ENCODE measurements around the gene GATA1.

Gene GATA1

DNA sequence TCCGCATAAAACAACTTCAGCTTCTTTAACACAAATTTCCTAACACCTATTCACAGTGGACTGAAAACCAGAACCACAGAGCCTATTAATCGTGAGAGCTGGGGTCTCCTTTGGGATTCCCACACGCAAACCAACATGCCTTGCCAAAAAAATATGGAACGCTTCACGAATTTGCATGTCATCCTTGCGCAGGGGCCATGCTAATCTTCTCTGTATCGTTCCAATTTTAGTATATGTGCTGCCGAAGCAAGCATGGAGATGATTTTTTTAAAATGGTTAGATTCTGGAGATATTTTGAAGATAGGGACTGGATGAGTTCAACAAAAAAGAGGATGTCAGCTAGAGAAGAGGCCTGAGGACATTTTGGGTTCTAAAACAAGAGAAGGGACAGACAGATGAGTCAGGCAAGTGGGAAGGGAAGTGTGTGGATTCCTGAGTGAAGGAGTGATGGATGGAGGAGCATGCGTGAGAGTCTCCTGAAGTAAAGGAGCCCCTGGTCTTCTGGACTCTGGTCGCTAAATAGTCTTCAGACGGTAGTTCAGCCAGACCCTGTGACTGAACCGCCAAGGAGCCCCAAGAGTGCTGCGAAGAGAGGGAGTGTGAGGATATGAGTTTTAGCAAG, 9.5 kb upstream of the GATA1 start:
- Mint-ChIP-seq H3K4me1 (no peaks in the 10 kb centered on the region), H3K9me3 (no peaks in the 10 kb centered on the region), H3K4me3 (no peak overlapping the region), H3K36me3 (no peaks in the 10 kb centered on the region), H3K27ac (no peak overlapping the region), H3K27me3 (no peaks in the 10 kb centered on the region)

DNA sequence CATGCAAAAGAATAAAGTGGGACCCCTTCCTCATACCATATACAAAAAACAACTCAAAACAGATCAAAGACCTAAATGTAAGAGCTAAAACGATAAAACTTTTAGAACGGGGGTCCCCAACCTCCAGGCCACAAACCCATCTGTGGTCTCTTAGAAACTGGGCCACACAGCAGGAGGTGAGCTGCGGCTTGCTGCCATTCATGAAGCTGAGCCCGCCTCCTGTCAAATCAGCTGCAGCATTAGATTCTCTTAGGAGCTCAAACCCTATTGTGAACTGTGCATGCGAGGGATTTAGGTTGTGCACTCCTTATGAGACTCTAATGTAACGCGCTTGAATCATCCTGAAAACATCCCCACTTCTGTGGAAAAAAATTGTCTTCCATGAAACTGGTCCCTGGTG, 7.0 kb upstream of the GATA1 start:
- no peaks in the 10 kb centered on the region for H3K27me3 Mint-ChIP-seq
- no peaks in the 10 kb centered on the region for H3K9me3 Mint-ChIP-seq
- H3K27ac Mint-ChIP-seq, result no peak overlapping the region
- no peak overlapping the region for H3K4me3 Mint-ChIP-seq
- H3K4me1 Mint-ChIP-seq, result no peaks in the 10 kb centered on the region
- no peaks in the 10 kb centered on the region for H3K36me3 Mint-ChIP-seq

DNA sequence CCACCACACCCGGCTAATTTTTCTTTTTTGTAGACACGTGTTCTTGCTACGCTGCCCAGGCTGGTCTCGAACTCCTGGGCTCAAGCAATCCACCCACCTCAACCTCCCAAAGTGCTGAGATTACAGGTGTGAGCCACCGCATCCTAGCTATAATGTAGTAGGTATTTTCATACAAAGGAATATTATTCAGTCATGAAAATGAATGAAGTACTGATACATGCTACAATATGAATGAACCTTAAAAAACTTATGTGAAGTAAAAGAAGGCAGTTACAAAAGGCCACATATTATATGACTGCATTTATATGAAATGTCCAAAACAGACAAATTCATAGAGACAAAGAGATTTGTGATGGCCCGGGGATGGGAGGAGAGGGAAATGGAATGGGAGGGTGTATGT, 4.7 kb upstream of the GATA1 start:
- H3K9me3 Mint-ChIP-seq, result no peaks in the 10 kb centered on the region
- no peaks in the 10 kb centered on the region for H3K4me1 Mint-ChIP-seq

DNA sequence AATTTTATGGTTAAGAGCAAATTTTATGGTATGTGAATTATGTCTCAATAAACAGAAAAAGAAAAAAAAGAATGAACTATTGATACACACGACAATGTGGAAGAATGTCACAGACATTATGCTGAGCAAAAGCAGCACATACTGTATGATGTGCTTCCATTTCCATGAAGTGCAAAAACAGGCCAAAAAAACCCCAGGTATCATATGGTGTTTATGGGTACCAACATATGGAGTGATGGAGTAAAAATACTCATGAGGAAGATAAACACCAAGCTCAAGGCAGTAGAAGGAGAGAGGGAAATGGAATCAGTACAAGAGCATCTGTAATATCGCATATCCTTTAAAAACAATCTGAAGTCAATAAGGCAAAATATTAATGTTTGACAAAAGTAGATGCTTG, 4.2 kb upstream of the GATA1 start:
- Mint-ChIP-seq H3K4me1 (no peaks in the 10 kb centered on the region), H3K27ac (no peak overlapping the region), H3K9me3 (no peaks in the 10 kb centered on the region), H3K27me3 (no peaks in the 10 kb centered on the region), H3K4me3 (no peak overlapping the region), H3K36me3 (no peaks in the 10 kb centered on the region)

More for the DNA sequence above, 4.7 kb upstream of the GATA1 start:
- Mint-ChIP-seq H3K36me3 (no peaks in the 10 kb centered on the region), H3K27ac (no peak overlapping the region), H3K27me3 (no peaks in the 10 kb centered on the region), H3K4me3 (no peak overlapping the region)

DNA sequence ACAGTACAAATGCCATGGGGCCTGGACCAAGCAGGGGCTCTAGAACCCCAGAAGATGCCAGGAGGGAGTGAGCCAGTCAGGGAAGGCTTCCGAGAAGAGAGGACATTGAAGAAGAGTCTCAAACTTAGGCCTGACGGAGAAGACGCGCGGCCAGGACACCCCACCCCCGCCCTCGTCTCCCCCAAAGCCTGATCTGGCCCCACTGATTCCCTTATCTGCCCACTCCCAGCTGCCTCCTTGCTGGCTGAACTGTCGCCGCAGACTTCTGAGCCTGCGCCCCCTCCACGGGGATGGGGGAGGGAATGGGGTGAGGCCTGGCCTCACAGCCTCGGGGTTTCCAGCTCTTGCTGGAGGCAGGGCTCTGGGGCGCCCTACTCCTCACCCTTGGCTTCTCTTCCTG, 3.6 kb upstream of the GATA1 start:
- H3K27me3 Mint-ChIP-seq, result no peaks in the 10 kb centered on the region
- H3K9me3 Mint-ChIP-seq, result no peaks in the 10 kb centered on the region
- H3K4me3 Mint-ChIP-seq, result no peak overlapping the region
- H3K4me1 Mint-ChIP-seq, result no peaks in the 10 kb centered on the region
- H3K27ac Mint-ChIP-seq, result no peak overlapping the region
- H3K36me3 Mint-ChIP-seq, result no peaks in the 10 kb centered on the region

DNA sequence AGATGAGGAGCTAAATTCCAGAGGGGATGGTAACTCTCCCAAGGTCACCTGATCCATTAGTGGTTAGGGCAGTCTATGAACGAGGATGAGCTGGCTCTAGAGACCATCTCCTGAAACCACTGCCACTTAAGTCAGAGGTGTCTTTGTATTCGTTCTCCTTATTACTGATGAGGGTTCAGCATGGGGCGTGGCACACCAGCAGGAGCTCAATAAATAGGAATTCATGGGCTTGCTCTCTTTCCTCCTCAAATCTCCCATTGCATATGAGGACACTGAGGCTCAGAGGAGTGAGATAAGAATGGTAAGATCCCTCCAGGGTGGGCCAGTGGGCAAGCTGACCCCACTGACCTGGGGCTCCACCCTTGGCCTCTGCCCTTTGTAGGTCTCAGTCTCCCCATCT, 1.7 kb upstream of the GATA1 start:
- H3K4me1 Mint-ChIP-seq, result peaks cover 3% of the 10 kb centered on the region
- H3K9me3 Mint-ChIP-seq, result no peaks in the 10 kb centered on the region
- H3K36me3 Mint-ChIP-seq, result no peaks in the 10 kb centered on the region
- H3K4me3 Mint-ChIP-seq, result no peak overlapping the region
- H3K27me3 Mint-ChIP-seq, result no peaks in the 10 kb centered on the region
- no peak overlapping the region for H3K27ac Mint-ChIP-seq

DNA sequence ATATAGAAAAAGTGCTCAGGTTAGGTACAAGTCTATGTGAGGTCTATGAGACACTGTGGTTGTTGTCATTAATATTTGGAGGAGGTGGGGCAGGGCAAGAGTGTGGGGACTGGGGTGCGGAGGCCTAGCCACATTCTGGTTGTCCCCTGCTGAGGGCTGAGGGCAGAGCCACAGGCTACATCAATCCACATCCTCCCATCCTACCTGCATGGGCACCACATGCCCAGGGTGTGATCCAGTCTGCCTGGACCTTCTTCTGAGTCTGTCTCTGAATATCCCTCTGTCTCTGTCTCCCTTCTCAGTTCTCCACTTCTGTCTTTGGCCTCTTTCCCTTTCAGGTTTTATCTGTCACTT, 1.2 kb upstream of the GATA1 start:
- Mint-ChIP-seq H3K4me1 (peaks cover 7% of the 10 kb centered on the region), H3K4me3 (no peak overlapping the region), H3K9me3 (no peaks in the 10 kb centered on the region), H3K27ac (no peak overlapping the region), H3K27me3 (no peaks in the 10 kb centered on the region), H3K36me3 (no peaks in the 10 kb centered on the region)

- no peaks in the 10 kb centered on the region for H3K9me3 Mint-ChIP-seq
- no peak overlapping the region for H3K27ac Mint-ChIP-seq
- H3K36me3 Mint-ChIP-seq, result no peaks in the 10 kb centered on the region
- H3K27me3 Mint-ChIP-seq, result no peaks in the 10 kb centered on the region
- H3K4me3 Mint-ChIP-seq, result no peak overlapping the region
- H3K4me1 Mint-ChIP-seq, result peaks cover 7% of the 10 kb centered on the region
These were observed 713 bp upstream of the GATA1 start for GRCh38 chrX:48785540-48786214.

GRCh38 chrX:48786825-48787504, 575 bp downstream of the GATA1 start:
- Mint-ChIP-seq H3K27ac (no peak overlapping the region), H3K9me3 (no peaks in the 10 kb centered on the region), H3K27me3 (no peaks in the 10 kb centered on the region), H3K36me3 (no peaks in the 10 kb centered on the region), H3K4me3 (no peak overlapping the region), H3K4me1 (peaks cover 7% of the 10 kb centered on the region)

DNA sequence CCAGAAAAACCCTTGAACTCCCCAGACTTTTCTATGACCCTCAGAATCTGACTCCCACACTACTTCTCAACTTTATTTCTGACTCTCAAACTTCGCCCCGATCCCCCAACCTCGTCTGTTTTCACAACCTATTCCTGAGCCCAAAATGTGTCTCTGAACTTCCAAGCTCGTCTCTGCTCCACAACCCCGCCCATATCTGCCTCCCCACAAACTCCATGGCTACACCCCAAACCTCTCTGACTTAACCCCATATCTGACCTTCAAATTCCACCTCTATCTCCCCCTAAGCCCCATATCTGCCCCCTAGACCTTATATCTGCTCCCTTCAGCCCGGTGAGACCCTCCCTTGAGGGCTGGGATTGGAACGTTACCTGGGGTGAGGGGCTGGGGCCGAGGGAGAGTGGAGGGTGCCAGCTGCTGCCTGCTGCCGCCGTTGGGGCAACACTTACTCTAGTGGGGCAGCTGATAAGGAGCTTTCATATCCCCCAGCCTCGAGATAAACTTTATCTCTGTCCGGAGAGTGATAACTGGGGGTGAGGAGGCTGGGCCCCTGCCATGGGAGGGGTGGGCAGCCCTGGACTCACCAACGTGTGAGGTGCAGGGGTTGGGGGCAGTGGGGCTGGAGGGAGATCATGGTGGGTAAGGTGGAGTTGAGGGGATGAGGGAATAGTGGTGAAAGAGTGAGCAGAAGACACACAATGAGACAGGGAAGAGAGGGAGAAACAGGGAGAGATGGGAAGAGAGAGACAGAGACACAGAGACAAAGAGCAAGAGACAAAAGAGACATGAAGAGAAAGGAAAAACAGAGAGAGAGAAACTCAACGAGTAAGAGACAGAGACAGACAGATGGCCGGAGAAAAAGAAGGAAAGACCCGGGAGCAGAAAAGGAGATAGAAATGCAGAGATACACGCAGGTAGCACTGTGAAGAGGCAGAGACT, 1.4 kb downstream of the GATA1 start:
- H3K4me1 Mint-ChIP-seq, result peaks cover 7% of the 10 kb centered on the region
- no peaks in the 10 kb centered on the region for H3K36me3 Mint-ChIP-seq
- no peaks in the 10 kb centered on the region for H3K27me3 Mint-ChIP-seq
- H3K27ac Mint-ChIP-seq, result no peak overlapping the region
- H3K9me3 Mint-ChIP-seq, result no peaks in the 10 kb centered on the region
- H3K4me3 Mint-ChIP-seq, result no peak overlapping the region

DNA sequence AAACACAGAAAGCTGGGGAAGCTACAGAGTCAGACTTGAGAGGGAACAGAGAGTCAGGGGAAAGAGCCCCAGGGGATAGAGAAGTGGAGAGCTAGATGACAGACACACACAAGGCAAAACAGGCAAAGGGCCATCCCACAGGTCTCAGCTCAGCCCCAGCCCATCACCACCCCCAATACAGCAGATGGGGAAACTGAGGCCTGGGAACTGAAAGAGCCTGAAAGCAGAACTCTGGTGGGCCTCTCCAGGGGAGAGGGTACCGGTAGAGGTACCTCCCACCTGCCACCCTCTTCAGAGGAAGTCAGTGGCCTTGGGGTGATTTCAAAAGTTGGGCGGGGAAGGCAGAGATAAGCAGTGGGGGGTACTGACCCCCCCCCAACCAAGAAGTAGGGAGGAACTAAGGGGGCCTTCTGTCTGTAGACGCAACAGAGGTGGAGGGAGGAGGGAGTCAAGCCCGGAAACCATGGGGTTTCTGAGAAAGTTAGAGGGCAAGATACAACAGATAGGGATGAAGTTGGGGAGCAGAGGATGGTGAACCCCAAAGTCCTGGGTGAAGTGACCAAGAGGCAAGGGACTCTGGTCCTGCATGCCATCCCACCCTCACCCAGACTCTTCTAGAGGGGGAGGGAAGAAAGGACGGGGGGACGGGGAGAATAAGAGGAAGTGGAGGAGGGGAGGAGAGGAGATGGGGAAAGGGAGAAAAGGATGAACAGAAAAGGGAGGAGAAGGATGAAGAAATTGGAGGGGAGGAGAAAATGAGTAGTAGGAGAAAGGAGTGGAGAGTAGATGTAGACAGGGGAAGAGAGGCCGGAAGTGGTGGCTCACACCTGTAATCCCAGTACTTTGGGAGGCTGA, 3.2 kb downstream of the GATA1 start:
- Mint-ChIP-seq H3K4me1 (peaks cover 7% of the 10 kb centered on the region), H3K9me3 (no peaks in the 10 kb centered on the region), H3K4me3 (no peak overlapping the region), H3K27ac (no peak overlapping the region), H3K27me3 (no peaks in the 10 kb centered on the region), H3K36me3 (no peaks in the 10 kb centered on the region)

- H3K27ac Mint-ChIP-seq, result no peak overlapping the region
- no peaks in the 10 kb centered on the region for H3K27me3 Mint-ChIP-seq
- peaks cover 7% of the 10 kb centered on the region for H3K4me1 Mint-ChIP-seq
- H3K36me3 Mint-ChIP-seq, result no peaks in the 10 kb centered on the region
- no peak overlapping the region for H3K4me3 Mint-ChIP-seq
- no peaks in the 10 kb centered on the region for H3K9me3 Mint-ChIP-seq
These were observed 4.1 kb downstream of the GATA1 start for GRCh38 chrX:48790477-48790876.

GRCh38 chrX:48791063-48791820, 4.9 kb downstream of the GATA1 start:
- no peaks in the 10 kb centered on the region for H3K27me3 Mint-ChIP-seq
- no peak overlapping the region for H3K27ac Mint-ChIP-seq
- H3K36me3 Mint-ChIP-seq, result no peaks in the 10 kb centered on the region
- H3K9me3 Mint-ChIP-seq, result no peaks in the 10 kb centered on the region
- H3K4me1 Mint-ChIP-seq, result peaks cover 7% of the 10 kb centered on the region
- H3K4me3 Mint-ChIP-seq, result no peak overlapping the region

GRCh38 chrX:48792219-48792618, 5.8 kb downstream of the GATA1 start:
- Mint-ChIP-seq H3K27me3 (no peaks in the 10 kb centered on the region), H3K27ac (no peak overlapping the region), H3K36me3 (no peaks in the 10 kb centered on the region), H3K9me3 (no peaks in the 10 kb centered on the region), H3K4me3 (no peak overlapping the region), H3K4me1 (peaks cover 7% of the 10 kb centered on the region)
